Measurements from ENCODE around the gene CAAP1.
"Not testable (repeated sequence)": the region's sequence is repeated elsewhere in the genome, so short reads cannot be mapped to it uniquely, and the experiment has no call there.

CAAP1 gene

GRCh38 chr9:26833792-26834191, 58.8 kb downstream of the CAAP1 start:
- DNase-seq (ENCODE audit: low spot score) (no peak), FAIRE-seq (no peak)

GRCh38 chr9:26828391-26828955, 64.1 kb downstream of the CAAP1 start:
- FAIRE-seq; DNase-seq (ENCODE audit: low spot score): not testable (repeated sequence)

GRCh38 chr9:26814799-26815198, 77.8 kb downstream of the CAAP1 start:
- FAIRE-seq = no peak
- DNase-seq (ENCODE audit: low spot score) = no peak

GRCh38 chr9:26813247-26813646, 79.4 kb downstream of the CAAP1 start:
- FAIRE-seq (peak; percentile 92), DNase-seq (ENCODE audit: low spot score) (no peak)

GRCh38 chr9:26812217-26812616, 80.4 kb downstream of the CAAP1 start:
- DNase-seq (ENCODE audit: low spot score) (no peak), FAIRE-seq (no peak)

- peak; percentile 91 for FAIRE-seq
- no peak for DNase-seq (ENCODE audit: low spot score)
These were observed 81.5 kb downstream of the CAAP1 start for GRCh38 chr9:26811106-26811505.

- peak; percentile 54 for DNase-seq (ENCODE audit: low spot score)
- peak; percentile 91 for FAIRE-seq
These were observed 82.8 kb downstream of the CAAP1 start for GRCh38 chr9:26809795-26810194.

- DNase-seq (ENCODE audit: low spot score) (no peak), FAIRE-seq (no peak)
These were observed 85.4 kb downstream of the CAAP1 start for GRCh38 chr9:26807161-26807560.

- FAIRE-seq = no peak
- no peak for DNase-seq (ENCODE audit: low spot score)
These were observed 89.7 kb downstream of the CAAP1 start for GRCh38 chr9:26802921-26803320.

- no peak for FAIRE-seq
- no peak for DNase-seq (ENCODE audit: low spot score)
These were observed 90.8 kb downstream of the CAAP1 start for GRCh38 chr9:26801772-26802171.

GRCh38 chr9:26800322-26800721, 92.3 kb downstream of the CAAP1 start:
- FAIRE-seq (no peak), DNase-seq (ENCODE audit: low spot score) (no peak)

GRCh38 chr9:26791274-26791673, 101.3 kb downstream of the CAAP1 start:
- DNase-seq (ENCODE audit: low spot score) = no peak
- FAIRE-seq = no peak

Measured in RCC 7860 (cell line).